Right renal cortex interstitium (tissue), 3 donors: ENCODE data around the gene CD80. TPM values are rescaled to one million over a fixed set of nuclear protein-coding genes. Genes with fewer than 3 reads are reported as not detected.
"Not testable (repeated sequence)": the region's sequence is repeated elsewhere in the genome, so short reads cannot be mapped to it uniquely, and the experiment has no call there.

Source experiments
- DNase-seq, 3 donors: peaks; one replicate each; pipeline ENCODE4 v3.0.0-alpha.2; 2013; ENCODE audit warnings: low read depth in 3 of 3, low spot score in 2 of 3
- polyA plus RNA-seq, 3 donors: library from polyadenylated mRNA; unstranded; fragments of 120-200 nt; gene quantifications; one replicate each; pipeline ENCODE4 v1.2.1, GENCODE V29; 2013; ENCODE audit not compliant: insufficient read length in 3 of 3

Gene CD80
- under 1 TPM; 0.11 to 0.23 (median 0.12) TPM for polyA plus RNA-seq

GRCh38 chr3:119559441-119559963 is at the start of gene CD80:
TSS of gene CD80 (minus strand) at chr3:119559614. CDS start at chr3:119557728, 1,886 bp downstream.
- no peak for DNase-seq

GRCh38 chr3:119608405-119609000 is 49.1 kb upstream of the CD80 start:
- DNase-seq = no peak

GRCh38 chr3:119604878-119605277 is 45.5 kb upstream of the CD80 start:
- no peak for DNase-seq

- no peak for DNase-seq
These were observed 43.3 kb upstream of the CD80 start for GRCh38 chr3:119602676-119603075.

GRCh38 chr3:119601154-119601553 is 41.7 kb upstream of the CD80 start:
- no peak for DNase-seq

GRCh38 chr3:119600732-119601131 is 41.3 kb upstream of the CD80 start:
- DNase-seq = no peak

- no peak for DNase-seq
These were observed 40.3 kb upstream of the CD80 start for GRCh38 chr3:119599558-119600174.

GRCh38 chr3:119598410-119599098 is 39.1 kb upstream of the CD80 start:
- no peak for DNase-seq

GRCh38 chr3:119597548-119598288 is 38.3 kb upstream of the CD80 start, which contains the start of gene PLA1A:
TSS of gene PLA1A (plus strand) at chr3:119597885. CDS start at chr3:119597914, 29 bp downstream.
- DNase-seq = peak in 1 of 3 donors; percentile 21

GRCh38 chr3:119596398-119596797 is 37.0 kb upstream of the CD80 start:
- DNase-seq = no peak

GRCh38 chr3:119595639-119596334 is 36.4 kb upstream of the CD80 start:
- no peak for DNase-seq

GRCh38 chr3:119594929-119595328 is 35.5 kb upstream of the CD80 start:
- not testable (repeated sequence) for DNase-seq

- no peak for DNase-seq
These were observed 34.7 kb upstream of the CD80 start for GRCh38 chr3:119594066-119594465.

GRCh38 chr3:119592861-119593260 is 33.4 kb upstream of the CD80 start:
- DNase-seq = no peak

- no peak for DNase-seq
These were observed 31.3 kb upstream of the CD80 start for GRCh38 chr3:119590706-119591105.

- no peak for DNase-seq
These were observed 29.8 kb upstream of the CD80 start for GRCh38 chr3:119589102-119589773.

GRCh38 chr3:119588112-119588511 is 28.7 kb upstream of the CD80 start:
- DNase-seq = no peak

GRCh38 chr3:119586733-119587172 is 27.3 kb upstream of the CD80 start:
- no peak for DNase-seq

GRCh38 chr3:119585856-119586570 is 26.6 kb upstream of the CD80 start:
- no peak for DNase-seq
